ENCODE data around the gene TEKT5. TPM values are rescaled to one million over a fixed set of nuclear protein-coding genes. Genes with fewer than 3 reads are reported as not detected.
"Not testable (repeated sequence)": the region's sequence is repeated elsewhere in the genome, so short reads cannot be mapped to it uniquely, and the experiment has no call there.

TEKT5 gene
- total RNA-seq, 2 experiments from 2014 or later, result 0.18 TPM; not detected in 1

DNA sequence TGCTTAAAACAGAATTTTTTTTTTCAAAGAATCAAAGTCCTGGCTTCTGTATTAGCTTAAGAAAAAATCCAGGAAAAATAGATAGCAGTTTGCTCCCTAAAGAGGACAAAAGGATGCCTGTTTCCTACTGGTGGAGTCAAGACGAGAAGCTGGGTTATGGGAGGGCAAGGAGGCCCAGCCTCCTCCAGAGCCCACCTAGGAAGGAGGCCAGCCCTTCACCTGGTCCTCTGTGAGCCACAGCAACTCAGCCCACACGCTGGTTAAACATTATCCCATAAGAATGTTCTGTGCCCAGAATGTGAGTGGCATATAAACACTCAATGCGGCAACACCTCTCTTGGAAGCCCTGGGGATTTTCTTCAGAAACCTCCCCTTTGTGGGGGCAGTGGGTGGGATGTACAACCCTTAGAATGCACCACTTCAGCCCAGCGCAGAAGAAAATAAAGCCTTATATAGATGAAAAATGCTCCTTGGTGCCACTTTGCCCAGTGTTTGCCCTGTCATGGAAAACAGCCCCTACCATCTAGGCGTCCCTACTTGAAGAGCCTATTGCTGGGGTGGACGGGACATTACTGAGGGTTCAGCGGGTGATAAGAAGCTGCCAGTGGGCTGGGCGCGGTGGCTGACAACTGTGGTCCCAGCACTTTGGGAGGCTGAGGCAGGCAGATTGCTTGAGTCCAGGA is 48.0 kb downstream of the TEKT5 start:
- CTCF ChIA-PET, result no interaction called here
- Mint-ChIP-seq H3K4me1 (no peaks in the 10 kb centered on the region), H3K27ac (no peak overlapping the region), H3K27me3 (no peaks in the 10 kb centered on the region), H3K4me3 (no peak overlapping the region), H3K9me3 (ENCODE audit: low read depth) (no peaks in the 10 kb centered on the region), H3K36me3 (no peaks in the 10 kb centered on the region)
- ATAC-seq (no peak), DNase-seq (no peak)

DNA sequence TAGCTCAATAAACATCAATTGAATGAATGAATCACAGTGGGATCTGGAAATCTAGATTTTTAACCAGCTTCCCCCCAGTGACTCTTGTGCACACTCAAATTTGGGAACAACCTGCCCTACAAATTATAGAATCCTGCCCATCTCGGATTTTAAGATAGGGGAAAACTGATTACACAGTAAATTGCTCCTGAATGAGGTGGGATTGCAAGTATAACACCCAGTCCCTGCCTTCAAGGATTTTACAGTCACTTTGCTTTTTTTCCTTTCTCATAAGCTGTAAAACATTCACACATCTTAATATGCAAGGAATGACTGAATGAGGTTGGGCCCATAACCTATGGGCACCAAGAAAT is 48.5 kb downstream of the TEKT5 start:
- CTCF ChIA-PET, result no interaction called here
- H3K4me1 Mint-ChIP-seq, result no peaks in the 10 kb centered on the region
- no peak for DNase-seq
- no peak overlapping the region for H3K4me3 Mint-ChIP-seq
- H3K9me3 Mint-ChIP-seq (ENCODE audit: low read depth), result no peaks in the 10 kb centered on the region
- H3K27ac Mint-ChIP-seq, result no peak overlapping the region
- H3K27me3 Mint-ChIP-seq, result no peaks in the 10 kb centered on the region
- no peak for ATAC-seq
- H3K36me3 Mint-ChIP-seq, result no peaks in the 10 kb centered on the region

DNA sequence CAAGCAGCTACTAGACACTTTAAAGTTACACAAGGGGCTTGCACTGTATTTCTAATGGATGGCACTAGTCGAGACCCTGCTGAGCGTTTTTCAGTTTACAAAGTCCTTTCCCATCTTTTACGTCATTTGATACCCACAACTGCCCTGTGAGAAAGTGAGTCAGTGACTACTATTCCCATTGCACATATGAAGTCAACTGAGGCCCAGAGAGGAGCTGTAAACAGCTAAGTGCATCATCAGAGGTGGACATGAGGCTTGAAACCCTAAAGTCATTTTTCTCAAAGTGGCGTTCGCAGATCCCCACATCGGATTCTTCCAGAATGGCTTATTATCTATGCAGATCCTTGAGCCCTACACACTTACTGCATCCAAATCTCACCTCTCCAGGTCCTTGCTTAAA is 50.6 kb downstream of the TEKT5 start:
- CTCF ChIA-PET, result no interaction called here
- H3K36me3 Mint-ChIP-seq, result no peaks in the 10 kb centered on the region
- no peak for ATAC-seq
- H3K4me1 Mint-ChIP-seq, result no peaks in the 10 kb centered on the region
- H3K27ac Mint-ChIP-seq, result no peak overlapping the region
- no peak overlapping the region for H3K4me3 Mint-ChIP-seq
- no peak for DNase-seq
- H3K9me3 Mint-ChIP-seq (ENCODE audit: low read depth), result no peaks in the 10 kb centered on the region
- H3K27me3 Mint-ChIP-seq, result no peaks in the 10 kb centered on the region

DNA sequence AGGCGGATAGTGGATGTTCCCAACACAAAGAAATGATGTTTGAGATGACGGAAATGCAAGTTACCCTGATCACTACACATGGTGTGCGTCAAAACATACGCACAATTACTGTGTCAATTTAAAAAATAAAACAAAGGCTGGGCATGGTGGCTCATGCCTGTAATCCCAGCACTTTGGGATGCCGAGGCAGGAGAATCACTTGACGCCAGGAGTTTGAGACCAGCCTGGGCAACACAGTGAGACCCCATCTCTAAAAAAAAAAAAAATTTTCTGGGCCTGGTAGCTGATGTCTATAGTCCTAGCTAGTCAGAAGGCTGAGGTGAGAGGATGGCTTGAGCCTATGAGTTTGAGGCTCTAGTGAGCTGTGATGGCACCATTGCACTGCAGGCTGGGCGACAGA is 51.8 kb downstream of the TEKT5 start:
- no peak overlapping the region for H3K27ac Mint-ChIP-seq
- no peak for DNase-seq
- CTCF ChIA-PET, result no interaction called here
- no peaks in the 10 kb centered on the region for H3K4me1 Mint-ChIP-seq
- ATAC-seq, result no peak
- no peaks in the 10 kb centered on the region for H3K36me3 Mint-ChIP-seq
- no peaks in the 10 kb centered on the region for H3K27me3 Mint-ChIP-seq
- H3K4me3 Mint-ChIP-seq, result no peak overlapping the region
- no peaks in the 10 kb centered on the region for H3K9me3 Mint-ChIP-seq (ENCODE audit: low read depth)

DNA sequence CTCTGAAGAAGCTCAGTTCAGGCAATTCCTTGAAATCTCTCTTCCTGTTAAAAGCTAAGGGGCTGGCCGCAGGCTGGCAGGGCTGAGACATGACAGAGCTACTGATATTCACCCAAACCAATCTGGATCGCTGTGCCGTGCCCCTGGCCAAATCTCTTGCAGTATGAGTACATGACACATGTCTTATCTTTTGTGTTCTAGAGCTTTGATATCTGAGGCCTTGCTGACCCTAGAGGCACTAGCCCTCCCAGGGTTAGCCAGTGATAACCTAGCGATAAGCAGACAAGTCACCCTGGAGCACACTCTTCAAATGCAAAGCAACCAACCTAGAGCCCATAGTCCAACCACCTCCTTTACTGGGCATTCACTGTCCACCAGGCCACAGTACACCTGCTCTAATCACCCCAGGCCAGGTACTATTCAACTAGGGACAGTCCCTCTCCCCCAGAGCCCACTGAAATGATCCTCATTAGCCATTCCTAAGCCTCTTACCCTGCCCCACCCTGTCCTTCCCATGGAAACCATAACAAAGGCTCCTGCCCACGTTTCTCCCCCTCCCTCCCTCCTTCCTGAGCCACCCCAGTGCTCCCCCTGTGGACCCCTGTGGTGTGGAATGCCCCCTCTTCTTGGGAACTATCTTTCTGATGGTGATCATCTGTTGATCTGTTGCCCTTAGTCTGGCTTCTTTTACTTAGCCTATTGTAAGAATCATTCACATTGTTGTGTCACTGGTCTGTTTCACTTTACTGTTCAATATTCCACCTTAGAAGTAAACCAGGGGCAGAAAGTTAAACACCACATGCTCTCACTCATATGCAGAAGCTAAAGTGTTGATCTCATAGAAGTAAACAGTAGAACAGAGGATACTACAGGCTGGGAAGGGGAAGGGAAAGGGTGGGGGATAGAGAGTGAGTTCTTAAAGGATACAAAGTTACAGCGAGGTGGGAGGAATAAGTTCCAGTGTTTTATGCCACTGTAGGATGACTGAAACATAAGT is 52.5 kb downstream of the TEKT5 start:
- Mint-ChIP-seq H3K4me1 (no peaks in the 10 kb centered on the region), H3K27ac (no peak overlapping the region), H3K27me3 (no peaks in the 10 kb centered on the region), H3K9me3 (ENCODE audit: low read depth) (no peaks in the 10 kb centered on the region), H3K36me3 (no peaks in the 10 kb centered on the region), H3K4me3 (no peak overlapping the region)
- DNase-seq, result no peak
- no peak for ATAC-seq
- CTCF ChIA-PET, result interaction anchor here (1.5 kb wide), 1 partner anchor 277 kb away, joined by 3 read pairs; no protein-coding TSS in a partner anchor

DNA sequence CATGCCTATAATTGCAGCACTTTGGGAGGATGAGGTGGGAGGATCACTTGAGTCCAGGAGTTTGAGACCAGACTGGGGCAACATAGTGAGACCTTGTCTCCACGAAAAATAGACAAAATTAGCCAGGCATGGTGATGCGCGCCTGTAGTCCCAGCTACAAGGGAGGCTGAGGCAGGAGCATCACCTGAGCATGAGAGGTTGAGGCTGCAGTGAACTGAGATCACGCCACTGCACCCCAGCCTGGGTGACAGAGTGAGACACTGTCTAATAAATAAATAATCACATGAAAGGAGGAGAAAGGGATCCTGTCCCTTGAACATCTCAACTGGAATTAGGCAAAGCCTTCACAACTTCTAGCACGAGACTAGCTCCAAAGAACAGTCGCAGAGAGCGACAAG is 53.2 kb downstream of the TEKT5 start:
- Mint-ChIP-seq H3K4me3 (no peak overlapping the region), H3K36me3 (no peaks in the 10 kb centered on the region), H3K9me3 (ENCODE audit: low read depth) (no peaks in the 10 kb centered on the region), H3K27me3 (no peaks in the 10 kb centered on the region), H3K27ac (no peak overlapping the region), H3K4me1 (no peaks in the 10 kb centered on the region)
- CTCF ChIA-PET, result interaction anchor here (1.5 kb wide), 1 partner anchor 278 kb away, joined by 3 read pairs; no protein-coding TSS in a partner anchor
- ATAC-seq, result no peak
- no peak for DNase-seq

DNA sequence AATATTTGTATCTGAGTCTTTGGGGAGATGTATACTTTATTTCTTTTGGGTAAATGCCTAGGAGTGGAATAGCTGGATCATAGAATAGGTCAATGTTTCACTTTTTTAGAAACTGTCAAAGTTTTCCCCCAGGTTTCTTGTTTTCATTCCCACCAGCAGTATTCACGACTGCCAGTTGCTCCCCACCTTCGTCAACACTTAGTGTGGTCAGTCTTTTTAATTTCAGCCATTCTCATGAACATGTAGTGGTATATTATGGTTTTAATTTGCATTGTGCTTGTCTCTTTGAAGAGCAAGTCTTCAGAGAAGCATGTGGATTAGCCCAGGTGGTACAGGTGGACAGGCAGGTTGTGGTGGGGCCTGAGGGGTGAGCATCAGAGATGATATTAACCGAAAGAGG is 53.8 kb downstream of the TEKT5 start:
- CTCF ChIA-PET, result interaction anchor here (1.1 to 1.5 kb wide), 2 partner anchors 96 to 278 kb away, joined by 3 read pairs; no protein-coding TSS in a partner anchor
- DNase-seq (no peak), ATAC-seq (no peak)

DNA sequence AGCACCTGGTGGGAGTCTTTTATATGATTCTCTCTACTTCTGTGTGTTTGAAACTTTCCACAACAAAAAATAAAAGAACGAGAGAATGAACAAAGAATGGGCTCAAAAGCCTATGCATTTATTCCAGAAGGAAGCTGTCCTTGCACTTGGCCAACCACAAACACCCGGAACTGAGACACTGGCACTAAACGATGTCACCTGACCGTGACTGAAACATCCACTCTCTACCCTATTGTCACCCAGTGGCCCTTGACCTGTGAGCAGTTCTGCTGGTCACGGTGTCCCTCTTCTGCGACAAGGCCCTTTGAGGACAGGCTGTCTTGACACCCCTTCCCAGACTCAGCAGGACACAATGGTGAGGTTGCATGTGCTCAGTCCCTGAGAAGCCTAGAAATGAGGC is 56.6 kb downstream of the TEKT5 start:
- no peaks in the 10 kb centered on the region for H3K27me3 Mint-ChIP-seq
- no peak for DNase-seq
- ATAC-seq, result no peak
- no peak overlapping the region for H3K27ac Mint-ChIP-seq
- CTCF ChIA-PET, result no interaction called here
- no peaks in the 10 kb centered on the region for H3K9me3 Mint-ChIP-seq (ENCODE audit: low read depth)
- H3K4me3 Mint-ChIP-seq, result no peak overlapping the region
- H3K4me1 Mint-ChIP-seq, result no peaks in the 10 kb centered on the region
- H3K36me3 Mint-ChIP-seq, result no peaks in the 10 kb centered on the region

More for the DNA sequence above, 53.8 kb downstream of the TEKT5 start:
- H3K9me3 Mint-ChIP-seq (ENCODE audit: low read depth), result no peaks in the 10 kb centered on the region
- H3K36me3 Mint-ChIP-seq, result no peaks in the 10 kb centered on the region
- no peak overlapping the region for H3K27ac Mint-ChIP-seq
- H3K4me1 Mint-ChIP-seq, result no peaks in the 10 kb centered on the region
- no peaks in the 10 kb centered on the region for H3K27me3 Mint-ChIP-seq
- no peak overlapping the region for H3K4me3 Mint-ChIP-seq

DNA sequence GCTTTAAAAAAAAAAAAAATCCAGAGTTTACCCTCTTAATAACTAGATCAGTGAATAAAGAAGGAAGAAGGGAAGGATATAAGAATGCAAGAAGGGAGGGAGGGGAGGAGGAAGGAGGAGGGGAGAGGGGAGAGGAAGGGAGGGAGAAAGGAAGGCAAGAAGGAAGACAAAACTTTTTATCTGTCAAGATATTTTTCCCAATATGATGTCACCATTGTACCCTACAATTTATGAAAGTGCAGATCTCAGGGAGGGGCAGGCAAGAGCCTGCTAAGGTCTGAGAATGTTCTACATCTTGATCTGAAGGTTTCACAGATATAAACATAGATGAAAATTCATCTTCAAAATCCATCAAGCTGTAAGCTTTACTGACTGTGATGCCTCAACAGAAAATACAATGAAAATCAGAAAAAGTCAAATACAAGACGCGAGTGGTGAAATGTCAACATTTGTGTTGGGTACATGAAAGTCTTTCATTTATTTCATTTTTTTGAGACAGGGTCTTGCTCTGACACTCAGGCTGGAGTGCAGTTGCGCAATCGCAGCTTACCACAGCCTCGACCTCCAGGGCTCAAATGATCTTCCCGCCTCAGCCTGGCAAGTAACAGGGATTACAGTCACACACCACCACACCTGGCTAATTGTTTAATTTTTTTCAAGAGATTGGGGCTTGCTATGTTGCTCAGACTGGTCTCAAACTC is 57.2 kb downstream of the TEKT5 start:
- no peak for DNase-seq
- Mint-ChIP-seq H3K27ac (no peak overlapping the region), H3K4me3 (no peak overlapping the region), H3K4me1 (no peaks in the 10 kb centered on the region), H3K9me3 (ENCODE audit: low read depth) (no peaks in the 10 kb centered on the region), H3K27me3 (no peaks in the 10 kb centered on the region), H3K36me3 (no peaks in the 10 kb centered on the region)
- CTCF ChIA-PET, result no interaction called here
- no peak for ATAC-seq

DNA sequence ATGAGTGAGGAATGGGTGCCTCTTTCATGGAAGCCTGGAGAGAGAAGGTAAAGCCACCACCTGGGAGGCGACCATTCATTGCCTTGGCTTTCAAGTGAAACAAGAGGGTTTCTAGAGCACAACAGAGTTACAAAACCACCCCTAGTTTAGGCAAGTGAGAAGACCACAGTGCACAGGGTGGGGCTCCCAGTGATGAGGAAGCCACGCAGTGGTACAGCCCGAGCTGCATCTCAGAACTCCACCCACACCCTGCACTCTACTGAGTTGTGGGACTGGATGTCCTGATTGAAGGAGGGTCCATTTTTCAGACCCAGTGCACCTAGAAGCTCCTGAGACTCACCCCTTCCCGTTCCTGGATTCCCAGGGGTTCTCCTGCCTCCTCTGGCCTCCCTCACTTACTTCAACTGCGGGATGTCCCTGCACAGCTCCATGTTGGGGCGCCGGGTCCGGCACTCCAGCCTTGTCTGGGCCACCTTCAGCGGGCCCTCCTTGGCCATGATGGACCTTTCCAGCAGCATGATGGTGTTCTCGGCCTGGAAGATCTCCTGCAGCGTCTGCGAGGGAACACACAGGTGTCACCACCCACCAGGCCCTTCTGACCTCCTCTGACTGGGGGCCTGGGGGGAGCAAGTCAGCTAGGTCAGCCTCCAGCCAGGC is 59.2 kb downstream of the TEKT5 start:
- H3K4me3 Mint-ChIP-seq, result no peak overlapping the region
- no peaks in the 10 kb centered on the region for H3K27me3 Mint-ChIP-seq
- H3K4me1 Mint-ChIP-seq, result no peaks in the 10 kb centered on the region
- no peak overlapping the region for H3K27ac Mint-ChIP-seq
- H3K36me3 Mint-ChIP-seq, result no peaks in the 10 kb centered on the region
- no peak for DNase-seq
- H3K9me3 Mint-ChIP-seq (ENCODE audit: low read depth), result no peaks in the 10 kb centered on the region
- ATAC-seq, result no peak
- CTCF ChIA-PET, result no interaction called here

DNA sequence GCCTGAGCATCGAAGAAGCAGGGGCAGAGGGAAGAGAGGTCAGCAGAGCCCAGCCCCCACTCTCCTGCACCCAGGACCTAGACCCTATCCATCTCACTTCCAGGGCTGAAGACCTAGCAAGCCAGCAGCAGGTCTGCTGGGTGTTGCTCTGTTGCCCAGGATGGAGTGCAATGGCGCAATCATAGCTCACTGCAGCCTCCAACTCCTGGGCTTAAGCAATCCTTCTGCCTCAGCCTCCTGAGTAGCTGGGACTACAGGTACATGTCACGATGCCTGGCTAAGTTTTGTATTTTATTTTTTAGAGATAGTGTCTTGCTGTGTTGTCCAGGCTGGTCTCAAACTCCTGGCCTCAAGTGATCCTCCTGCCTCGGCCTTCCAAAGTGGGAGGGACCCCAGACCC is 61.3 kb downstream of the TEKT5 start:
- CTCF ChIA-PET, result not testable (repeated sequence)

DNA sequence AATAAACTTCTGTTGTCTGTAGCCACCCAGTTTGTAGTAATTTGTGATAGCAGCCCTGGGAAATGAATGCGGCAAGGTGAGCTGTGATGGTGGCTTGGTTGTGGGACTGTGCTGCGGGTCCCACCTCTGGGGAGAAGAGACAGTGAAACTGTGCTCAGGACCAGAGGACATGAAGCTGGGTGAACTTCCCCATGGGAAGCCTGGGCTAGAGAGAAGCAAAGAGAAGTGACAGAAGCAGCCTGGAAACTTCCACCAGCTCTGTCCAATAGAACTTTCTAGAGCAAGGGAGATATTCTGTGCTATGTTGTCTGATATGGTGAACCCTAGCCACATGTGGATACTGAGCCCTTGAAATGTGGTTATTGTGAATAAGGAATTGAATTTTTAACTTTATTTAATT is 62.8 kb downstream of the TEKT5 start:
- ATAC-seq, result no peak
- H3K27ac Mint-ChIP-seq, result no peak overlapping the region
- CTCF ChIA-PET, result no interaction called here
- no peaks in the 10 kb centered on the region for H3K4me1 Mint-ChIP-seq
- H3K9me3 Mint-ChIP-seq (ENCODE audit: low read depth), result no peaks in the 10 kb centered on the region
- H3K36me3 Mint-ChIP-seq, result no peaks in the 10 kb centered on the region
- DNase-seq, result no peak
- H3K27me3 Mint-ChIP-seq, result no peaks in the 10 kb centered on the region
- no peak overlapping the region for H3K4me3 Mint-ChIP-seq

More for the DNA sequence above, 61.3 kb downstream of the TEKT5 start:
- H3K27me3 Mint-ChIP-seq; H3K4me1 Mint-ChIP-seq; DNase-seq; ATAC-seq; H3K27ac Mint-ChIP-seq; H3K4me3 Mint-ChIP-seq; H3K9me3 Mint-ChIP-seq (ENCODE audit: low read depth); H3K36me3 Mint-ChIP-seq: not testable (repeated sequence)

DNA sequence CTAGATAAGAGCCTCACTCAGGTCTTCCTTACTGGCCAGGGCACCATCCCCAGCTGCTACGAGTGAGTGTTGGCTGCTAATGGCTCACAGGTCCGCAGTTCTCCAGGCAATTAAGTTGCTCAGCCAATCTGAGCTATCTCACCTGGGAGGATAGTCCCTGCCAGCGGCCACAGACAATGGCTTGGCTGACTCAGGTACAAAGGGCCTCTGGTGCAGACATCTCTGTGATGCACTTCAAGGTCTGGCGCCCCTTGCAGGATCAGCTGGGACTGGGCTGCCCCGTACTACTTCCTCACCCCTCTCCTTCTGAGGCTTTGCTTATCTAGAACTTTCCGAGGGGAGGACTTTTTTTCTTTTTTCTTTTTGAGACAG is 65.2 kb downstream of the TEKT5 start:
- CTCF ChIA-PET, result no interaction called here
- H3K4me1 Mint-ChIP-seq, result no peaks in the 10 kb centered on the region
- no peak for ATAC-seq
- peaks cover 2% of the 10 kb centered on the region for H3K27me3 Mint-ChIP-seq
- H3K27ac Mint-ChIP-seq, result no peak overlapping the region
- H3K36me3 Mint-ChIP-seq, result no peaks in the 10 kb centered on the region
- H3K9me3 Mint-ChIP-seq (ENCODE audit: low read depth), result no peaks in the 10 kb centered on the region
- H3K4me3 Mint-ChIP-seq, result no peak overlapping the region
- no peak for DNase-seq

Data from activated CD8-positive, alpha-beta memory T cell treated with anti-CD3 and anti-CD28 coated beads, Interleukin-2, amount 10 ng/mL, durations not matched to agents 7 days and 5 days (primary cell).